HFF-Myc (cell line): ENCODE results near the gene TSPAN3.

ENCODE experiments used
- DNase-seq: peaks from one replicate; pipeline ENCODE4 v3.0.0-alpha.2; 2011; ENCODE audit warnings: low read depth; ENCODE audit errors: extremely low read depth
- H3K4me3 ChIP-seq: replicated peaks from 2 replicates; pipeline ENCODE4 v1.5.1; 2011; ENCODE audit warnings: low read depth, mild to moderate bottlenecking, control low read depth, low read length
- CTCF ChIP-seq: IDR thresholded peaks from 2 replicates; pipeline ENCODE4 v1.5.1; 2012; ENCODE audit warnings: mild to moderate bottlenecking, low read depth, low read length, control low read depth; ENCODE audit errors: missing control alignments

Gene TSPAN3

DNA sequence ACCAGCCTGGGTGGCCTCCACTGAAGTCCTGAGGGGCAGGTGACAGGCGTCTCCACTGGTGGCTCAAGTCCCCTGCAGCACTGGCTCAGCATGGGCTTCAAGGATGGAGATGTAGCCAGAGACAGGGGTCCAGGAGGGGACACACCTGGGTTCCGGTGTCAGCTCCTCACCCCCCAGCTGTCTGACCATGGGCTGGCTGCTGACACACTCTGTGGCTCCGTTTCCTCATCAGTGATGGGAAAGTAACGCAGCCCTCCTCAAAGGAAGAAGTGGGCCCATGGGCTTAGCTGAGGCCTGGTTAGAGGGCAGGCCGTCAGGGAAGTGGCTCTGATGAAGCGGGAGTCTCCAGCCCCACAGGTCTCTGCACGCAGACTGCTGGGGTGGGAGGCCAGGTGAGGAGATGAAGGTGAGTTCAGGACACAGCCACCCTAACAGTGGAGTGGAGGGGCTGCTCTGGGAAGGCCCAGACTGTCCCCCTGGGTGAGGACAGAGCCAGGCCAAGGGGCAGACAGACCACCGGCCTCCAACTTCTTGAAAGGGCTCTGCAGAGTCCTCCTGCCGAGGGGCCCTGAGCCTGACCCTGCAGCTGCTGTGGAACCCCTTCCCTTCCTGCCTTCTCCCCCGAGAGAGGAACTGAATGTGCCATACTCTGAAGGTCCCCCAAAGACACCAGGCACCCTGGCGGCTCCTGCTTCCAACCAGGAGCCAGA, 52.0 kb downstream of the TSPAN3 start:
- H3K4me3 ChIP-seq = no peak overlapping the region
- TF ChIP-seq CTCF = no peak
- no peak for DNase-seq

GRCh38 chr15:77017761-77018720, 52.9 kb downstream of the TSPAN3 start:
- no peak overlapping the region for H3K4me3 ChIP-seq
- DNase-seq = no peak
- no peak for TF ChIP-seq CTCF

- no peak for TF ChIP-seq CTCF
- no peak overlapping the region for H3K4me3 ChIP-seq
Measured at GRCh38 chr15:77017091-77017660, 53.7 kb downstream of the TSPAN3 start.

DNA sequence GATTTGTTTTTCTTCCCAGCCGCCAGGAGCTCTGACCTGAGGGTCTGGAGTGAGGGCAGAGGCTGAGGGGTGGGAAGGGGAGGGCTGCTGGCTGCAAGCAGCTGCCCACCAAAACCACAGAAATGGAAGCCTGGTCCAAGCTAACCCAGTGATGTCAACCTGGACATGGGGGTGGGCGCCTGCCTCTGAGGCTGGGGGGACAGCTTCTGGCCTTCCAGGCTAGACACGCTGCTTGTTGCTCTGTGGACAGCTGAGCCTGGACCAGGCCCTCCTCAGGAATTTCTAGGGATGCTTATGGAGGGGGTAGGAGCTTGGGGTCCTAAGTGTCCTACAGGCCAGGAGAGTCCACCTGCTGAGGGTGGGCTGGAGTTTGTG, 54.6 kb downstream of the TSPAN3 start:
- no peak for TF ChIP-seq CTCF
- no peak for DNase-seq
- no peak overlapping the region for H3K4me3 ChIP-seq

More at GRCh38 chr15:77017091-77017660, 53.7 kb downstream of the TSPAN3 start:
- no peak for DNase-seq

- no peak for DNase-seq
- H3K4me3 ChIP-seq = no peak overlapping the region
- TF ChIP-seq CTCF = no peak
Measured at GRCh38 chr15:77015646-77016320, 55.1 kb downstream of the TSPAN3 start.
